ENCODE results near the gene ACOT12. TPM values are rescaled to one million over a fixed set of nuclear protein-coding genes. Genes with fewer than 3 reads are reported as not detected.

Gene ACOT12
- total RNA-seq, 1 donor from 2014 or later, result not detected

DNA sequence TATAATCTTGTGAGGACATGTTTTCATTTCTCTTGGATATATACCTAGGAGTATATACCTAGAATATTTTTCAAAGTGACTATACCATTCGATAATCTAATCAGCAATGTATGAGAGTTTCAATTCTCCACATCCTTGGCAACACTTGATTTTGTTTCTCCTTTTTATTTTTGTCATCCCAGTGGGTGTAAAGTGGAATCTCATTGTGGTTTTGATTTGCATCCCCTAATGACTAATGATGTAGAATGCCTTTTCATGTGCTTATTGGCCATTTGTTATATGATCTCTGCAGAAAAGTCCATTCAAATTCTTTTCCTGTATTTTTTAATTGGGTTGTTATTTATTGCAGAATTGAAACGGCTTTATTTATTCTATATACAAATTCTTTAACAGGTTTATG, 77.4 kb downstream of the ACOT12 start:
- Mint-ChIP-seq H3K27ac (no peak overlapping the region), H3K27me3 (ENCODE audit: low read depth) (no peaks in the 10 kb centered on the region), H3K4me1 (ENCODE audit: low read depth) (peaks cover 4% of the 10 kb centered on the region), H3K4me3 (ENCODE audit: low read depth) (no peak overlapping the region), H3K9me3 (no peaks in the 10 kb centered on the region), H3K36me3 (ENCODE audit: low read depth) (peaks cover 26% of the 10 kb centered on the region)
- DNase-seq (ENCODE audit: low spot score), result no peak
- intact Hi-C loops (cut with micrococcal nuclease), result no loop called here

GRCh38 chr5:81315830-81316229, 78.1 kb downstream of the ACOT12 start:
- H3K36me3 Mint-ChIP-seq (ENCODE audit: low read depth), result peaks cover 29% of the 10 kb centered on the region
- H3K27me3 Mint-ChIP-seq (ENCODE audit: low read depth), result no peaks in the 10 kb centered on the region
- no peak overlapping the region for H3K4me3 Mint-ChIP-seq (ENCODE audit: low read depth)

DNA sequence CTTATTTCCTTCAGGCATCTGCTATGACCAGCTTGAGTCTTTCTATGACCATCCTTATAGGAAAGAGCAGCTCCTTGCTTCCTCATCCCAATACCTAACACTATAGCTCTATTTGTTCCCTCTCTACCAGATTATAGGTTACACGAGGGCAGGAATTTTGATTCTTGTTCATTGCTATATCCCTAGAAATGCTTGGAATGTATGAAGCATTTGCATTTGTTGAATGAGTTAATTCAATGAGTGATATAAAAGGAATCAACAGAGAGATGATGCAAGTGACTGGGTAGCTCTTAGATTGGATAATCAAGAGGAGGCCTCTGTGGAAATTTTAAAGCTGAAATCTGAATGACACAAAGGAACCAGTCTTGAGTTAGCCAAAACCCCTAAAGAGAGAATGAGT, 78.6 kb downstream of the ACOT12 start:
- Mint-ChIP-seq H3K4me3 (ENCODE audit: low read depth) (no peak overlapping the region), H3K4me1 (ENCODE audit: low read depth) (peaks cover 4% of the 10 kb centered on the region), H3K36me3 (ENCODE audit: low read depth) (peaks cover 32% of the 10 kb centered on the region), H3K27me3 (ENCODE audit: low read depth) (no peaks in the 10 kb centered on the region), H3K27ac (no peak overlapping the region), H3K9me3 (no peaks in the 10 kb centered on the region)
- intact Hi-C loops (cut with micrococcal nuclease), result no loop called here
- no peak for DNase-seq (ENCODE audit: low spot score)

More at GRCh38 chr5:81315830-81316229, 78.1 kb downstream of the ACOT12 start:
- no peak for DNase-seq (ENCODE audit: low spot score)
- Mint-ChIP-seq H3K27ac (no peak overlapping the region), H3K4me1 (ENCODE audit: low read depth) (peaks cover 4% of the 10 kb centered on the region), H3K9me3 (no peaks in the 10 kb centered on the region)
- intact Hi-C loops (cut with micrococcal nuclease), result no loop called here

GRCh38 chr5:81314581-81314980, 79.4 kb downstream of the ACOT12 start:
- Mint-ChIP-seq H3K27ac (no peak overlapping the region), H3K9me3 (no peaks in the 10 kb centered on the region), H3K4me1 (ENCODE audit: low read depth) (peaks cover 4% of the 10 kb centered on the region), H3K36me3 (ENCODE audit: low read depth) (peaks cover 36% of the 10 kb centered on the region), H3K27me3 (ENCODE audit: low read depth) (no peaks in the 10 kb centered on the region), H3K4me3 (ENCODE audit: low read depth) (no peak overlapping the region)
- DNase-seq (ENCODE audit: low spot score), result no peak
- intact Hi-C loops (cut with micrococcal nuclease), result no loop called here

DNA sequence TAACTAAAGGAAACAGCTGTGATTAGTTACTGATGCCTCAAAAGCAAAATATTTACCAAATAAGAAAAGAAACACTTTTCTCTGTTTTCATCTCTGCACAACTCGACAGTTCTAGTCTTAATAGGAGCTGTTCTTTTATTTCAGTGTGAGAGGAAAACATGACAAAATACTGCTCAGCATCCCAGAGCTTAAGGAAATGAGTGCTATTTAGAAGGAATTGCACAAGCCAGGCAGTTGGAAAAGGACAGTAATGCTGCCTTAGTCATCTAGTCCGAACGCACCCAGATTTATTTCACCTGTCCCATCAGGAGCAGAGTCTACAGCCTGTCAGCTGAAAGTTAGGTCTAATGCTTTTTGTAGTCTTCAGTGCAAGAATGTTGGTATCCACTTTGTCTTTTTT, 80.2 kb downstream of the ACOT12 start:
- intact Hi-C loops (cut with micrococcal nuclease), result no loop called here
- H3K4me1 Mint-ChIP-seq (ENCODE audit: low read depth), result peaks cover 4% of the 10 kb centered on the region
- no peak for DNase-seq (ENCODE audit: low spot score)
- H3K27me3 Mint-ChIP-seq (ENCODE audit: low read depth), result no peaks in the 10 kb centered on the region
- H3K27ac Mint-ChIP-seq, result no peak overlapping the region
- H3K36me3 Mint-ChIP-seq (ENCODE audit: low read depth), result peaks cover 43% of the 10 kb centered on the region
- H3K9me3 Mint-ChIP-seq, result no peaks in the 10 kb centered on the region
- H3K4me3 Mint-ChIP-seq (ENCODE audit: low read depth), result no peak overlapping the region

DNA sequence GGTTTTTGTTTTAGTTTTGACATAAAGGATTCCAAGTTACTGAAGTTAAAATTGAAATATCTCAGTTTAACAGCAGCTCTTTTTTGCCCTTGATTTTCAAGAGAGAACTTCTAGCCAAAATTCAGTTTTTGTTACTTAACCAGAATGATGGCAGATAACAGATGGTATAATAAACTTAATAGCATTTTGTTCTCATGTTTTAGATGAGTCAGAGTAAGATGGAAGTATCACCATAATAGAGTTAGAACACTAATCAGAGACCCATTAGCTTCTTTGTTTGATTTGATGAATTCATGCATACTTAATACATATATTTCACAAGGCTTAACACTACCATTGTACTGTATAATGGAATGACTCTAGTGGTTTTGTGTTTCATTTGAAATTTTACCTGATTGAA, 80.7 kb downstream of the ACOT12 start:
- H3K4me3 Mint-ChIP-seq (ENCODE audit: low read depth), result no peak overlapping the region
- no peaks in the 10 kb centered on the region for H3K27me3 Mint-ChIP-seq (ENCODE audit: low read depth)
- H3K4me1 Mint-ChIP-seq (ENCODE audit: low read depth), result peaks cover 4% of the 10 kb centered on the region
- intact Hi-C loops (cut with micrococcal nuclease), result no loop called here
- DNase-seq (ENCODE audit: low spot score), result no peak
- H3K9me3 Mint-ChIP-seq, result no peaks in the 10 kb centered on the region
- peaks cover 43% of the 10 kb centered on the region for H3K36me3 Mint-ChIP-seq (ENCODE audit: low read depth)
- no peak overlapping the region for H3K27ac Mint-ChIP-seq

DNA sequence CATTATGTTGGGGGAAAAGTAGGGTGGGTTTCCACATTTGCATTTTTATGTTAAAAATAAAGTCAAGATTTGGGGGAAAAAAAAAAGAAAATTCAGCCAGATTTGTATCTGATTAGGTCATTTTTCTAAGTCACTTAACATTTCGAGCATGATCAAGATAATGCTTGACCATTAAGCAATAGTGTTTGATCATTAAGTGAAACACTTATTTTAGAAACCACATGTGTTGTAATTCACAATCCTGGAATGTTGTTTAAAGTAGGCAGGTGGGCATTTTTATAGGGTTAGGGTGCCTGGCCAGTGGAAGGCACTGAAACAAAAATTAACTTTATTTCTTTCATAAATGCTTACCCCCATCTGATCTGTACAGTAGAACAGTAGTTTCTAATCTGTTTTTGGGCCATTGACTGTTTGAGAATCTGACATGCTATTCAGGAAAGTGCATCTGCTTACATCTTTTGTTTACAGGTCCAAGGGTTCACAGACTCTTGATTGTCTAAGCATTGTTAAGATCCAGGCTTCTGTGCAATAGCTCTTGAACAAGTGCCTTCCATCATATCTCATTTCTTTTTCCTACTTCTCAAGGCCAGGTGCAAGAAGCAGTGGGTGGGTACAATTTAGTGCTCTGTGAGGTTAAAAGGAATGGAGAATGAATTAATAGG, 83.4 kb downstream of the ACOT12 start:
- Mint-ChIP-seq H3K9me3 (no peaks in the 10 kb centered on the region), H3K36me3 (ENCODE audit: low read depth) (peaks cover 42% of the 10 kb centered on the region), H3K4me1 (ENCODE audit: low read depth) (peaks cover 2% of the 10 kb centered on the region), H3K4me3 (ENCODE audit: low read depth) (no peak overlapping the region), H3K27me3 (ENCODE audit: low read depth) (no peaks in the 10 kb centered on the region), H3K27ac (no peak overlapping the region)
- intact Hi-C loops (cut with micrococcal nuclease), result no loop called here
- DNase-seq (ENCODE audit: low spot score), result no peak

- no peak for DNase-seq (ENCODE audit: low spot score)
- Mint-ChIP-seq H3K27ac (no peak overlapping the region), H3K27me3 (ENCODE audit: low read depth) (no peaks in the 10 kb centered on the region), H3K9me3 (no peaks in the 10 kb centered on the region), H3K36me3 (ENCODE audit: low read depth) (peaks cover 49% of the 10 kb centered on the region), H3K4me1 (ENCODE audit: low read depth) (peaks cover 7% of the 10 kb centered on the region), H3K4me3 (ENCODE audit: low read depth) (no peak overlapping the region)
- intact Hi-C loops (cut with micrococcal nuclease), result loop anchor here (10.0 kb wide), 2 partner anchors 796 to 904 kb away; partner anchors contain the start of gene ZFYVE16
Observed at GRCh38 chr5:81308836-81309235, 85.1 kb downstream of the ACOT12 start.

DNA sequence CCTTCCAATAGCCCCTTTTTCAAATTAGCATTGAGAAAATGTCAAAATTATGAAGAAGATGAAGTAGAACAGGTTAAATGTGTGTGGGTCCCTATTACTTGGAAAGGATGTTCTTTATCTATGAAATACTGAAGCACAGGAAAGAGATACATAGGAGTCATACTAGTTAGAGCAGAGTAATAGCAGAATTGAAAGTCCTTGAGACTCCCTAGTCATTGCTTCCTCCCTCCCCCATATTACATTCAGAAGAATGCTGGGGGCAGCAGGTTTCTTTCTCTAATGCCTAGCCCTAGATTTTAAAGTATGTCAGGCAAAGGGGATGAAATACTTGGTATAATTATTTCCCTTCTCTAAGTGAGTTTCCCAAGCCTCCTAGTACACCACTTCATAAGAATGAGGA, 88.1 kb downstream of the ACOT12 start:
- H3K4me3 Mint-ChIP-seq (ENCODE audit: low read depth), result no peak overlapping the region
- intact Hi-C loops (cut with micrococcal nuclease), result loop anchor here (10.0 kb wide), 2 partner anchors 799 to 901 kb away; partner anchors contain the start of gene ZFYVE16
- no peaks in the 10 kb centered on the region for H3K9me3 Mint-ChIP-seq
- no peak overlapping the region for H3K27ac Mint-ChIP-seq
- H3K36me3 Mint-ChIP-seq (ENCODE audit: low read depth), result peaks cover 29% of the 10 kb centered on the region
- no peak for DNase-seq (ENCODE audit: low spot score)
- H3K4me1 Mint-ChIP-seq (ENCODE audit: low read depth), result peaks cover 17% of the 10 kb centered on the region
- H3K27me3 Mint-ChIP-seq (ENCODE audit: low read depth), result no peaks in the 10 kb centered on the region

DNA sequence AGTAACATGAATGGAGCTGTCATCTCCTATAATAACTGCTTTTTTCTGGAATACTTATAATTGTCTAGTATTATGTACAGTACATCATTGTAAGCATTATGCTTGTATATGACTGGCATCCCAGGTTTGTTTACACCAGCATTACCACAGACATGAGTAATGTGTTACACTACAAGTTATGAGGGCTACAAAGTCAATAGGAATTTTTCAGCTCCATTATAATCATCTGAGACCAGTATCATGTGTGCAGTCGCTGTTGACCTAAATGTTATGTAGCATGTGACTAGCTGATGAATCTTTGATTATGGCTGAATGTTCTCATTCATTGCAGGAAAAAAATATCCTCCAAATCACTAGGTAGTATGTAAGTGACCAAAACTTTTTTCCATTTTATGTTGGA, 90.4 kb downstream of the ACOT12 start:
- no peak for DNase-seq (ENCODE audit: low spot score)
- H3K4me1 Mint-ChIP-seq (ENCODE audit: low read depth), result peaks cover 33% of the 10 kb centered on the region
- intact Hi-C loops (cut with micrococcal nuclease), result loop anchor here (5.0 to 10.0 kb wide), 7 partner anchors 119 to 899 kb away; partner anchors contain the start of genes ATG10, RASGRF2, SSBP2 and ZFYVE16
- H3K36me3 Mint-ChIP-seq (ENCODE audit: low read depth), result peaks cover 16% of the 10 kb centered on the region
- H3K9me3 Mint-ChIP-seq, result no peaks in the 10 kb centered on the region
- H3K4me3 Mint-ChIP-seq (ENCODE audit: low read depth), result peak overlapping the region; percentile 60
- no peak overlapping the region for H3K27ac Mint-ChIP-seq
- no peaks in the 10 kb centered on the region for H3K27me3 Mint-ChIP-seq (ENCODE audit: low read depth)

- intact Hi-C loops (cut with micrococcal nuclease), result loop anchor here (5.0 to 10.0 kb wide), 7 partner anchors 120 to 898 kb away; partner anchors contain the start of genes ATG10, RASGRF2, SSBP2 and ZFYVE16
- H3K9me3 Mint-ChIP-seq, result no peaks in the 10 kb centered on the region
- peaks cover 16% of the 10 kb centered on the region for H3K36me3 Mint-ChIP-seq (ENCODE audit: low read depth)
Observed at GRCh38 chr5:81302596-81302995, 91.3 kb downstream of the ACOT12 start.

GRCh38 chr5:81301271-81302015, 92.5 kb downstream of the ACOT12 start, which contains the start of gene ZCCHC9:
TSS of gene ZCCHC9 (plus strand) at chr5:81301587. CDS start at chr5:81304758, 3,171 bp downstream.
- Mint-ChIP-seq H3K4me1 (ENCODE audit: low read depth) (peaks cover 46% of the 10 kb centered on the region), H3K27me3 (ENCODE audit: low read depth) (no peaks in the 10 kb centered on the region), H3K9me3 (no peaks in the 10 kb centered on the region), H3K36me3 (ENCODE audit: low read depth) (peaks cover 16% of the 10 kb centered on the region), H3K27ac (peak within 1 kb of the TSS; percentile 95), H3K4me3 (ENCODE audit: low read depth) (peak within 1 kb of the TSS; percentile 92)
- intact Hi-C loops (cut with micrococcal nuclease), result loop anchor here (1.0 to 10.0 kb wide), 9 partner anchors 14 to 897 kb away; partner anchors contain the start of genes ATG10, DHFR, MSH3 and RASGRF2
- peak; percentile 90 for DNase-seq (ENCODE audit: low spot score)

More at GRCh38 chr5:81302596-81302995, 91.3 kb downstream of the ACOT12 start:
- no peak for DNase-seq (ENCODE audit: low spot score)
- H3K4me1 Mint-ChIP-seq (ENCODE audit: low read depth), result peaks cover 41% of the 10 kb centered on the region
- no peaks in the 10 kb centered on the region for H3K27me3 Mint-ChIP-seq (ENCODE audit: low read depth)
- H3K4me3 Mint-ChIP-seq (ENCODE audit: low read depth), result peak overlapping the region; percentile 92
- peak overlapping the region; percentile 95 for H3K27ac Mint-ChIP-seq

DNA sequence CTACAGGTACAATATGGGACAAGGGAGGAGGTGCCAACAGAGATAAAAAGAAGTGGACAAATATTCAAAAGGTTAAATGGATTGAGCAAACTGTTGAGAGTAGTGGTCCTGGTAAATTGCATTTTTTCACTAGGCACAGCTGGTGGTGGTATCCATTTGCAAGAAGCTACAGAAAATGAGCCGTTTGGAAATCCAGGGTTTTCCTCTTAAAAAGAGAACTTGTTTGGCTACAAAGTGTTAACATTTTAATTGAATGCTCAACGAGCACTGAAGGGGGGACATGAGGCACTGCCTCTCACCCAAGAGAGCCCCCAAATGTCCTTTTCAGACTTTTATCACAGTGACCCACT, 93.0 kb downstream of the ACOT12 start:
- intact Hi-C loops (cut with micrococcal nuclease), result loop anchor here (1.0 to 10.0 kb wide), 9 partner anchors 14 to 896 kb away; partner anchors contain the start of genes ATG10, DHFR, MSH3 and RASGRF2
- no peaks in the 10 kb centered on the region for H3K27me3 Mint-ChIP-seq (ENCODE audit: low read depth)
- DNase-seq (ENCODE audit: low spot score), result no peak
- peaks cover 46% of the 10 kb centered on the region for H3K4me1 Mint-ChIP-seq (ENCODE audit: low read depth)
- H3K4me3 Mint-ChIP-seq (ENCODE audit: low read depth), result peak overlapping the region; percentile 92
- H3K27ac Mint-ChIP-seq, result peak overlapping the region; percentile 95
- no peaks in the 10 kb centered on the region for H3K9me3 Mint-ChIP-seq
- H3K36me3 Mint-ChIP-seq (ENCODE audit: low read depth), result peaks cover 16% of the 10 kb centered on the region

Data from activated T-helper 2 cell treated with anti-CD3 and anti-CD28 coated beads, Interferon-gamma antibody, Interleukin-2, Interleukin-4, amounts not matched to agents 10 μg/mL and 5 μg/mL and 100 μg/mL, durations not matched to agents 14 hours and 24 hours and 36 hours (primary cell).